GM08714 (cell line): ENCODE data around the gene FAM131A.

Experiments used
- H3K4me3 ChIP-seq: fragments of 200-500 bp; sonication (Bioruptor generic); 2 replicates; pipeline ENCODE4 v1.5.1; 2014; ENCODE audit warnings: mild to moderate bottlenecking, low read length, inconsistent platforms
- ZNF274 ChIP-seq: IDR thresholded peaks from 2 replicates; pipeline ENCODE4 v1.6.1; 2012; ENCODE audit warnings: mild to moderate bottlenecking, low read depth, low read length

The FAM131A gene, protein sequence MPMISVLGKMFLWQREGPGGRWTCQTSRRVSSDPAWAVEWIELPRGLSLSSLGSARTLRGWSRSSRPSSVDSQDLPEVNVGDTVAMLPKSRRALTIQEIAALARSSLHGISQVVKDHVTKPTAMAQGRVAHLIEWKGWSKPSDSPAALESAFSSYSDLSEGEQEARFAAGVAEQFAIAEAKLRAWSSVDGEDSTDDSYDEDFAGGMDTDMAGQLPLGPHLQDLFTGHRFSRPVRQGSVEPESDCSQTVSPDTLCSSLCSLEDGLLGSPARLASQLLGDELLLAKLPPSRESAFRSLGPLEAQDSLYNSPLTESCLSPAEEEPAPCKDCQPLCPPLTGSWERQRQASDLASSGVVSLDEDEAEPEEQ

GRCh38 chr3:184337399-184337714 lies at the start of gene FAM131A:
TSS of gene FAM131A (plus strand) at chr3:184337600. CDS start at chr3:184337631, 31 bp downstream.
- no peak for TF ChIP-seq ZNF274
- H3K4me3 ChIP-seq, result peak within 1 kb of the TSS; percentile 63; the same call in 1 of the 2 replicates

DNA sequence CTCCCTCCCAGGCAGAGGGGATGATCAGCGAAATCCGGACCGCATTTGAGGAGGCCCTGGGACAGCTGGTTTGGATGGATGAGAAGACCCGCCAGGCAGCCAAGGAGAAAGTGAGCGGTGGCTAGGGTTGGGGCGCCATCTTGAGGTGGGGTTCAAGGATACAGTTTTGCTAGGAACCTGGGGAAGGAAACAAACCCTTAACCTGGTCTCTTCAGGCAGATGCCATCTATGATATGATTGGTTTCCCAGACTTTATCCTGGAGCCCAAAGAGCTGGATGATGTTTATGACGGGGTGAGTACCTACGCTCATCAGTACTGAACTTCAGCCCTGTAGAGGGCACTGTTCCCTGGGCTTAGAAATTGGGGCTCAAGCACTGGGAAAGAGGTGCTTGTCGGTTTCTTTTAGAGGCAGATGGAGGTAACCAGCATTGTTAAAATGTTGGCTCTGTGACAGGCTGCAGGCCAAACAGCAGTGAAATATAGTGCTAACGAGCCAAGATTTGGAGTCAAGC lies 47.9 kb upstream of the FAM131A start:
- TF ChIP-seq ZNF274, result no peak
- H3K4me3 ChIP-seq, result no peak overlapping the region

DNA sequence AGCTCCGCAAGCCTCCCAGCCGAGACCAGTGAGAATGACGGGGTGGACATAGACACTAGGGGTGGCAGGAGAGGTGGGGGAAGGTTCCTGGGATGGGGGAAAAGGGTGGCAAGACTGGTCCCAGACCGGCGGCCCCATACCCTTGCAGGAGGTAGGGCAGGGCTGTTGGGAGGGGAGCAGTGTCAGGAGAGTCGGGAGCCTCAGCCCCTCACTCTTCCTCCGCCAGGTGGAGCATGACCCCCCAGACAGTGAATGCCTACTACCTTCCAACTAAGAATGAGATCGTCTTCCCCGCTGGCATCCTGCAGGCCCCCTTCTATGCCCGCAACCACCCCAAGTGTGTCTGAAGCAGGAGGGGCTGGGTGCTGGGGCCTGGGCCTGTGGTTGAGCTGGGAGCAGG lies 47.1 kb upstream of the FAM131A start:
- no peak overlapping the region for H3K4me3 ChIP-seq
- no peak for TF ChIP-seq ZNF274

GRCh38 chr3:184291044-184291737 lies 46.2 kb upstream of the FAM131A start:
- no peak for TF ChIP-seq ZNF274
- H3K4me3 ChIP-seq, result no peak overlapping the region

DNA sequence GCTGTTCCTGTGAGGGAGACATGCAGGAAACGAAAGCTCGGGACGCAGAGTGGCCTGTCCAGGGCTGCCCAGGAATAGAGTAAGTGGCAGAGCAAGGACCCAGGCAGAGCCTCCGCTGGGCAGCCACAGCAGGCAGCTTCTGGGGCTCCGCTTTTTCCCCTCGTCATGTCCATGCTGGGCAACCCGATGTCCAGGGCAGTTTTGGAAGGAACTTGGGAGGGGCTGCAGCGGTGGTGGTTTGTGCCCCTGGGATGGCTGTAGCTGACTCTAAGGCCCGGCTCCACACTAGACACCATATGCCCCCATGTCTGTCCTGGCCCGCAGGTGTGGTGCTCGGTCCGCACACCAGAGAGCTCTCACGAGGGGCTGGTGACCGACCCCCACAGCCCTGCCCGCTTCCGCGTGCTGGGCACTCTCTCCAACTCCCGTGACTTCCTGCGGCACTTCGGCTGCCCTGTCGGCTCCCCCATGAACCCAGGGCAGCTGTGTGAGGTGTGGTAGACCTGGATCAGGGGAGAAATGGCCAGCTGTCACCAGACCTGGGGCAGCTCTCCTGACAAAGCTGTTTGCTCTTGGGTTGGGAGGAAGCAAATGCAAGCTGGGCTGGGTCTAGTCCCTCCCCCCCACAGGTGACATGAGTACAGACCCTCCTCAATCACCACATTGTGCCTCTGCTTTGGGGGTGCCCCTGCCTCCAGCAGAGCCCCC lies 45.5 kb upstream of the FAM131A start:
- no peak for TF ChIP-seq ZNF274
- no peak overlapping the region for H3K4me3 ChIP-seq

DNA sequence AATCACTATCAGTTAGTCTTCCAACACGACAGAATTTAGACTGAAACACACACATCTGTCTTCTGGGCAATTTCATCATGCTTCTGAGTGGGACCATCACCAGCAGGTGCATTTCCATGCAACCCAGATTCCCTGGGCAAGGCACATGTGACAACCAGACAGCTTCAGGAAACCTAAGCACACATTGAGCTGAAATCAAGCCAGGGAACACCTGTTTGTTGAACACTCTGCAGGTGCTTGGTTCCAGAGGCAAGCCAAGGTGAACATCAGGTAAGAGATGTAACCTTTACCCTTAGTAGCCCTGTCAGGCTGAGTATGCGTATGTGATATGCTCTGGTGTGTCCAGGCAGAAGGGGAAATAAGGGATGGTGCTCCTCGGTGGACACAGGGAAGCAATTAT lies 41.6 kb upstream of the FAM131A start:
- no peak for TF ChIP-seq ZNF274
- H3K4me3 ChIP-seq, result no peak overlapping the region

- H3K4me3 ChIP-seq, result no peak overlapping the region
- no peak for TF ChIP-seq ZNF274
Measured at GRCh38 chr3:184296616-184297015, 40.8 kb upstream of the FAM131A start.

- peak within 1 kb of the TSS; percentile 94 for H3K4me3 ChIP-seq
- TF ChIP-seq ZNF274, result no peak
Measured at GRCh38 chr3:184298759-184299487, 38.5 kb upstream of the FAM131A start, which contains the start of gene PSMD2. TSS of gene PSMD2 (plus strand) at chr3:184299241. CDS start at chr3:184299267, 26 bp downstream.

DNA sequence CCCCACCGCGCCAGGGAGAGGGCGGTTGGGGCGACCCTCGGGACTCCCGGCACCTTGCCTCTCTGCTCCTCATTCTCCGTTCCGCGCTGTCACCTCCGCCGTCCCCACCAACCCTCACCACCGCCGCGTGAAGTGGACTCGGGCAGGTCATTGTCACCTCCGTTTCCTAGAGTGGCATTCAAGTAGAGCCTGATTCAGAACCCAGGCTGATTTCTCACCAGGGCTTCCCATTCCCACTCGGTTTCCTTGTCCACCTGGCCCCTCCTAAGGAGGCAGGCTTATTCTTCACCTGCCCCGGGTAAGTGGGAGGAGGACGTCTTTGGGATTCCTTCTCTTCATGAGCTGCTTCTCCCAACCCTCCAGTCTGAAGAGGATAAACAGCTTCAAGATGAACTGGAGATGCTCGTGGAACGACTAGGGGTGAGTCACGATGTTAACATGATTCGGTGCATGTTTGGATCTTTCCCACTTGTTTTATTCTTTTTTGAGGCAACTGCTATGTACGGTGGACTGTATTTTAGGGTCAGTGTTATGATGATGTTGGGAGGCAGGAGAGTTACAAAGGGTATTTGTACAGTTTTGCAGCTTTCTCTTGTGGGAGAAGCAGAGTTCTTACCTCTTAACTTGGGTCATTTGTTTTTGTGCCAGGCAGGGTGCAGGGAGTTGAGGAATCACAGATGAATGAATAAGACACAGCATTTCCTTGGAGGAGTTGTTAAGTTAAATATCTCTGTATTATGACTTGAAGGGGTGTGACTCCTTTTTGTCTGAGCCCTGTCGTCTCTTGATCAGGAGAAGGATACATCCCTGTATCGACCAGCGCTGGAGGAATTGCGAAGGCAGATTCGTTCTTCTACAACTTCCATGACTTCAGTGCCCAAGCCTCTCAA lies 37.7 kb upstream of the FAM131A start:
- TF ChIP-seq ZNF274, result no peak
- H3K4me3 ChIP-seq, result peak overlapping the region; percentile 94

DNA sequence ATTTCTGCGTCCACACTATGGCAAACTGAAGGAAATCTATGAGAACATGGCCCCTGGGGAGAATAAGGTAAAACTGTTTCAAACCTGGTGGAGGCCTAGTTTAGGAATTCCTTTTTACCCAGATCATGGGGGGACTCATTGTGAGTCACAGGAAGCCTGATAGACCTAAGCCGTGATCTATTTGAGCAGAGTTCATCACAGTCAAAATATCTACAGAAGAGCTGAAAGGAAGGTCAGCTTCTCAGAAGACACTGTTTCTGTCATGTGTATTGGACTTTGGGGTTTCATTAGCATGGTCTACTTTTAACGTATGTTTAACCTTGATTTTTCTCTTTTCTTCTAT lies 37.1 kb upstream of the FAM131A start:
- peak overlapping the region; percentile 94 for H3K4me3 ChIP-seq
- TF ChIP-seq ZNF274, result no peak

- no peak overlapping the region for H3K4me3 ChIP-seq
- TF ChIP-seq ZNF274, result no peak
Measured at GRCh38 chr3:184305577-184305976, 31.8 kb upstream of the FAM131A start.

DNA sequence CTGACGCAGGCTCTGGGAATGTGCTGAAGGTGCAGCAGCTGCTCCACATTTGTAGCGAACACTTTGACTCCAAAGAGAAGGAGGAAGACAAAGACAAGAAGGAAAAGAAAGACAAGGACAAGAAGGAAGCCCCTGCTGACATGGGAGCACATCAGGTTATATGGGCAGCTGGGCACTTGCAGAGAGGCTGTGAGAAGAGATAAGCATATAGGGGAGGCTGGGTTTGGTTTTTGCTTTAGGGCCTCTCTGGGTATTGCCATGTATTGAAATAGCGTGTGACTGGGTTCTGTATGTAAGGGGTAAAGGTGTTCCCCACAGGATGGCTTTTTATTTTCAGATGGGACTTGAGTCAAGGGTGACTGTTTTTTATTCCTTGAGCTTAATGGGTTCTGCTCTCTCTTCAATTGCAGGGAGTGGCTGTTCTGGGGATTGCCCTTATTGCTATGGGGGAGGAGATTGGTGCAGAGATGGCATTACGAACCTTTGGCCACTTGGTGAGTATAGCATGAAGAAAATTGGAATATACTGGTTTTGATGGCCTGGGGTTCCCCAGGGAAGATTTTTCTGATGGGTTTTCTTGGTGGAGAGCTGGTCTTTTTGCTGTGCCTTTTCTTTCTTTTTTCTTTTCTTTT lies 30.9 kb upstream of the FAM131A start:
- no peak overlapping the region for H3K4me3 ChIP-seq
- TF ChIP-seq ZNF274, result no peak

DNA sequence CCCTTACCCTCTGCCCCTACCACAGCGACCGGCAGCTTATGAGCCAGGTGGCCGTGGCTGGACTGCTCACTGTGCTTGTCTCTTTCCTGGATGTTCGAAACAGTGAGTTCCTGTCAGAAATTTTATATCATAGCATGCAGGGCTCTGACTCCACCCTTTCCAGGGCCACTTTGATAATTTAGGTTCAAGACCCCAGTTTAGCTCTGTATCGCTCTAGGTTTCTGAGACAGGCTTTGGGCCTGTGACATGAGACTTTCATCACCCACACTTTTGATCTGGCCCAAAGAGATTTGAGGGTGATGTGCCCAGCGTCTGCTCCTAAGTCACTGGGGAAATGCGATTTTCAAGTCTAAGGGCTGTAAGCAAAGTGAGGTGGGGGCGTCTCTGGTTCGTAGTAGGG lies 29.5 kb upstream of the FAM131A start:
- TF ChIP-seq ZNF274, result no peak
- no peak overlapping the region for H3K4me3 ChIP-seq
